Epithelial cell of proximal tubule (primary cell): ENCODE results near the gene RALY. TPM values are rescaled to one million over a fixed set of nuclear protein-coding genes. Genes with fewer than 3 reads are reported as not detected.
"Not testable (repeated sequence)": the region's sequence is repeated elsewhere in the genome, so short reads cannot be mapped to it uniquely, and the experiment has no call there.

Source experiments
- DNase-seq: peaks from one replicate; pipeline ENCODE4 v3.0.0-alpha.2; 2011; ENCODE audit warnings: low read depth
- H3K4me3 ChIP-seq: 2 replicates; pipeline ENCODE4 v1.5.1; 2011; ENCODE audit warnings: low read depth, mild to moderate bottlenecking, low read length
- total RNA-seq: library from RNA; depleted of rRNA; stranded (reverse); fragments of >200 nt; gene quantifications from 2 replicates; pipeline ENCODE4 v1.2.3, GENCODE V29; 2015
- TF ChIP-seq, protein P1 (sequence below): conservative IDR thresholded peaks from 2 replicates; pipeline ENCODE4 v1.5.1; 2012; ENCODE audit warnings: low read depth, mild to moderate bottlenecking, low read length

The RALY gene
- total RNA-seq, 1 donor from 2014 or later: 111 TPM

GRCh38 chr20:34131491-34131890 is 137.8 kb downstream of the RALY start:
- H3K4me3 ChIP-seq: no peak overlapping the region
- no peak for DNase-seq
- TF ChIP-seq, protein P1, sequence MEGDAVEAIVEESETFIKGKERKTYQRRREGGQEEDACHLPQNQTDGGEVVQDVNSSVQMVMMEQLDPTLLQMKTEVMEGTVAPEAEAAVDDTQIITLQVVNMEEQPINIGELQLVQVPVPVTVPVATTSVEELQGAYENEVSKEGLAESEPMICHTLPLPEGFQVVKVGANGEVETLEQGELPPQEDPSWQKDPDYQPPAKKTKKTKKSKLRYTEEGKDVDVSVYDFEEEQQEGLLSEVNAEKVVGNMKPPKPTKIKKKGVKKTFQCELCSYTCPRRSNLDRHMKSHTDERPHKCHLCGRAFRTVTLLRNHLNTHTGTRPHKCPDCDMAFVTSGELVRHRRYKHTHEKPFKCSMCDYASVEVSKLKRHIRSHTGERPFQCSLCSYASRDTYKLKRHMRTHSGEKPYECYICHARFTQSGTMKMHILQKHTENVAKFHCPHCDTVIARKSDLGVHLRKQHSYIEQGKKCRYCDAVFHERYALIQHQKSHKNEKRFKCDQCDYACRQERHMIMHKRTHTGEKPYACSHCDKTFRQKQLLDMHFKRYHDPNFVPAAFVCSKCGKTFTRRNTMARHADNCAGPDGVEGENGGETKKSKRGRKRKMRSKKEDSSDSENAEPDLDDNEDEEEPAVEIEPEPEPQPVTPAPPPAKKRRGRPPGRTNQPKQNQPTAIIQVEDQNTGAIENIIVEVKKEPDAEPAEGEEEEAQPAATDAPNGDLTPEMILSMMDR: no peak

DNA sequence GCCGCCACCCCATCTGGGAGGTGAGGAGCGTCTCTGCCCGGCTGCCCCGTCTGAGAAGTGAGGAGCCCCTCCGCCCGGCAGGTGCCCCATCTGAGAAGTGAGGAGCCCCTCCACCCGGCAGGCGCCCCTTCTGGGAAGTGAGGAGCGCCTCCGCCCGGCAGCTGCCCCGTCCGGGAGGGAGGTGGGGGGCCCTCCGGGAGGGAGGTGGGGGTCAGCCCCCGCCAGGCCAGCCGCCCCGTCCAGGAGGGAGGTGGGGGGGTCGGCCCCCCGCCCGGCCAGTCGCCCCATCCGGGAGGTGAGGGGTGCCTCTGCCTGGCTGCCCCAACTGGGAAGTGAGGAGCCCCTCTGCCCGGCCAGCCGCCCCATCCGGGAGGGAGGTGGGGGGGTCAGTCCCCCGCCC is 138.8 kb downstream of the RALY start:
- DNase-seq: not testable (repeated sequence)

GRCh38 chr20:34132943-34133342 is 139.2 kb downstream of the RALY start:
- H3K4me3 ChIP-seq, DNase-seq: not testable (repeated sequence)

More for the DNA sequence above, 138.8 kb downstream of the RALY start:
- not testable (repeated sequence) for H3K4me3 ChIP-seq

GRCh38 chr20:34133365-34133860 is 139.7 kb downstream of the RALY start:
- H3K4me3 ChIP-seq, DNase-seq: not testable (repeated sequence)

Other genes starting within 250 kb of the RALY start
- gene CHMP4B, start 182.6 kb upstream of the RALY start, total RNA-seq: 41.3 and 59.0 TPM in 2 replicates
- gene EIF2S2, start 118.3 kb downstream of the RALY start, total RNA-seq: 103 and 119 TPM in 2 replicates
- gene ASIP, start 247.5 kb downstream of the RALY start, total RNA-seq: not detected in 2 replicates